Type B pancreatic cell (in vitro differentiated cells): ENCODE results near the gene PPT2. TPM values are rescaled to one million over a fixed set of nuclear protein-coding genes. Genes with fewer than 3 reads are reported as not detected.
"Not testable (repeated sequence)": the region's sequence is repeated elsewhere in the genome, so short reads cannot be mapped to it uniquely, and the experiment has no call there.

ENCODE experiments used
- DNase-seq: peaks from one replicate; pipeline ENCODE4 v3.0.0; 2021; ENCODE audit warnings: mixed read lengths; ENCODE audit not compliant: unreplicated experiment; ENCODE audit errors: extremely low spot score
- H3K27ac Mint-ChIP-seq: 2 replicates; pipeline ENCODE4 v1.8.0; 2021; ENCODE audit warnings: mild to moderate bottlenecking, mixed read lengths
- H3K27me3 Mint-ChIP-seq: 2 replicates; pipeline ENCODE4 v1.8.0; 2021; ENCODE audit warnings: mixed read lengths
- H3K36me3 Mint-ChIP-seq: 2 replicates; pipeline ENCODE4 v1.8.0; 2021; ENCODE audit warnings: mixed read lengths
- H3K4me1 Mint-ChIP-seq: one replicate; pipeline ENCODE4 v1.8.0; 2021; ENCODE audit warnings: mixed read lengths; ENCODE audit not compliant: unreplicated experiment
- H3K4me3 Mint-ChIP-seq: 2 replicates; pipeline ENCODE4 v1.8.0; 2021; ENCODE audit warnings: mild to moderate bottlenecking, mixed read lengths
- H3K9me3 Mint-ChIP-seq: 2 replicates; pipeline ENCODE4 v1.8.0; 2021; ENCODE audit warnings: mixed read lengths
- CTCF ChIP-seq: fragments of 200-600 bp; sonication (generic); conservative IDR thresholded peaks from 2 replicates; pipeline ENCODE4 v1.5.0; 2021; ENCODE audit warnings: antibody characterized with exemption, mild to moderate bottlenecking
- total RNA-seq: library from RNA; stranded (reverse); gene quantifications from 2 replicates; pipeline ENCODE4 v1.2.1, GENCODE V29; 2021; ENCODE audit warnings: low replicate concordance

PPT2 gene
- total RNA-seq, 1 donor from 2014 or later: 46.9 TPM

- Mint-ChIP-seq H3K27me3 (peaks cover 16% of the 10 kb centered on the region), H3K4me1 (peaks cover 14% of the 10 kb centered on the region), H3K27ac (no peak overlapping the region), H3K36me3 (no peaks in the 10 kb centered on the region), H3K4me3 (no peak overlapping the region), H3K9me3 (peaks cover 3% of the 10 kb centered on the region)
- TF ChIP-seq CTCF: no peak
- DNase-seq: no peak
Measured at GRCh38 chr6:32133786-32134185, 20.2 kb upstream of the PPT2 start.

- peaks cover 13% of the 10 kb centered on the region for H3K27me3 Mint-ChIP-seq
- H3K4me3 Mint-ChIP-seq: no peak overlapping the region
- H3K36me3 Mint-ChIP-seq: no peaks in the 10 kb centered on the region
- DNase-seq: no peak
- no peaks in the 10 kb centered on the region for H3K9me3 Mint-ChIP-seq
- no peak overlapping the region for H3K27ac Mint-ChIP-seq
- H3K4me1 Mint-ChIP-seq: no peaks in the 10 kb centered on the region
- no peak for TF ChIP-seq CTCF
Measured at GRCh38 chr6:32137454-32137853, 16.5 kb upstream of the PPT2 start.

- Mint-ChIP-seq H3K36me3 (no peaks in the 10 kb centered on the region), H3K4me1 (no peaks in the 10 kb centered on the region), H3K27me3 (peaks cover 8% of the 10 kb centered on the region), H3K27ac (no peak overlapping the region), H3K4me3 (no peak overlapping the region), H3K9me3 (no peaks in the 10 kb centered on the region)
- DNase-seq: no peak
- TF ChIP-seq CTCF: no peak
Measured at GRCh38 chr6:32139590-32139989, 14.4 kb upstream of the PPT2 start.

- TF ChIP-seq CTCF: no peak
- no peak for DNase-seq
Measured at GRCh38 chr6:32140420-32141046, 13.4 kb upstream of the PPT2 start.

GRCh38 chr6:32144238-32144637, 9.7 kb upstream of the PPT2 start:
- not testable (repeated sequence) for H3K4me3 Mint-ChIP-seq, H3K4me1 Mint-ChIP-seq, DNase-seq, H3K36me3 Mint-ChIP-seq, H3K27me3 Mint-ChIP-seq, H3K9me3 Mint-ChIP-seq
- peak overlapping the region; percentile 64 for H3K27ac Mint-ChIP-seq

More at GRCh38 chr6:32140420-32141046, 13.4 kb upstream of the PPT2 start:
- Mint-ChIP-seq H3K27me3 (peaks cover 4% of the 10 kb centered on the region), H3K9me3 (no peaks in the 10 kb centered on the region), H3K4me3 (no peak overlapping the region), H3K4me1 (no peaks in the 10 kb centered on the region), H3K36me3 (no peaks in the 10 kb centered on the region), H3K27ac (no peak overlapping the region)

- TF ChIP-seq CTCF: no peak
- H3K4me3 Mint-ChIP-seq: no peak overlapping the region
- H3K9me3 Mint-ChIP-seq: no peaks in the 10 kb centered on the region
- no peaks in the 10 kb centered on the region for H3K36me3 Mint-ChIP-seq
- H3K27ac Mint-ChIP-seq: no peak overlapping the region
- DNase-seq: no peak
- peaks cover 16% of the 10 kb centered on the region for H3K4me1 Mint-ChIP-seq
- H3K27me3 Mint-ChIP-seq: peaks cover 16% of the 10 kb centered on the region
Measured at GRCh38 chr6:32146287-32146686, 7.7 kb upstream of the PPT2 start.
